HEK293 (cell line): Measurements from ENCODE around the gene SLAMF1.

Experiments
- CTCF ChIA-PET: fragments of 350-600 bp; formaldehyde crosslinking; extraction: SDS; loops from one replicate; lab custom pipeline; 2021; ENCODE audit warnings: antibody characterized with exemption; lab: Yijun Ruan, JAX
- POLR2A ChIA-PET: fragments of 300-600 bp; formaldehyde crosslinking; extraction: SDS; loops from one replicate; lab custom pipeline; 2020; ENCODE audit warnings: antibody characterized with exemption, inconsistent platforms; lab: Yijun Ruan, JAX
- H3K27ac ChIP-seq: fragments of 200-500 bp; sonication (Bioruptor generic); 2 replicates; pipeline ENCODE4 v1.5.1; 2014; ENCODE audit warnings: low read depth, low read length, control low read depth, inconsistent platforms; ENCODE audit errors: extremely low read depth
- H3K36me3 ChIP-seq, 2 experiments: fragments of 200-500 bp in 1 of 2; sonication (Bioruptor generic) in 1 of 2; 1 replicate in 1 of 2; 2 replicates in 1 of 2; pipeline ENCODE4 v1.5.1; 2014 to 2017; ENCODE audit warnings: inconsistent platforms in 2 of 2, low read length in 2 of 2; ENCODE audit not compliant: control insufficient read depth in 2 of 2, insufficient read depth in 1 of 2
- H3K4me1 ChIP-seq: fragments of 200-500 bp; sonication (Bioruptor generic); 2 replicates; pipeline ENCODE4 v1.5.1; 2014; ENCODE audit warnings: mild to moderate bottlenecking, low read length, inconsistent platforms; ENCODE audit not compliant: control insufficient read depth, insufficient read depth
- H3K4me3 ChIP-seq: 2 replicates; pipeline ENCODE4 v1.5.1; 2011; ENCODE audit warnings: low read depth, mild to moderate bottlenecking, control low read depth, low read length, moderate library complexity
- H3K9me3 ChIP-seq: fragments of 200-500 bp; sonication (Bioruptor generic); 2 replicates; pipeline ENCODE4 v1.5.1; 2014; ENCODE audit warnings: low read depth, low read length, inconsistent platforms; ENCODE audit not compliant: control insufficient read depth, insufficient read depth
- BCL11A ChIP-seq: fragments of 450-650 bp; formaldehyde crosslinking; IDR thresholded peaks from 2 replicates; pipeline ENCODE4 v1.5.1; 2016; ENCODE audit warnings: low read depth, missing biosample characterization, missing genetic modification characterization
- BCL11B ChIP-seq: fragments of 450-650 bp; formaldehyde crosslinking; IDR thresholded peaks from 2 replicates; pipeline ENCODE4 v1.5.1; 2016; ENCODE audit warnings: low read depth, missing biosample characterization, missing genetic modification characterization
- HOXC10 ChIP-seq: sonication (generic); formaldehyde crosslinking; IDR thresholded peaks from 2 replicates; pipeline ENCODE4 v1.8.1; 2023; ENCODE audit warnings: mild to moderate bottlenecking, missing genetic modification reagents
- IKZF3 ChIP-seq: fragments of 450-650 bp; IDR thresholded peaks from 2 replicates; pipeline ENCODE4 v1.5.0; 2018; ENCODE audit warnings: missing biosample characterization, mild to moderate bottlenecking, missing genetic modification characterization, moderate library complexity
- KLF16 ChIP-seq: fragments of 450-650 bp; formaldehyde crosslinking; IDR thresholded peaks from 2 replicates; pipeline ENCODE4 v1.5.1; 2017; ENCODE audit warnings: missing biosample characterization, missing genetic modification characterization
- MEIS1 ChIP-seq: sonication (generic); formaldehyde crosslinking; IDR thresholded peaks from 2 replicates; pipeline ENCODE4 v1.8.1; 2022; ENCODE audit warnings: missing genetic modification reagents, mild to moderate bottlenecking, borderline replicate concordance
- OVOL3 ChIP-seq: fragments of 450-650 bp; formaldehyde crosslinking; IDR thresholded peaks from 2 replicates; pipeline ENCODE4 v1.5.1; 2016; ENCODE audit warnings: missing biosample characterization, missing genetic modification characterization
- PRDM1 ChIP-seq: fragments of 450-650 bp; formaldehyde crosslinking; IDR thresholded peaks from 2 replicates; pipeline ENCODE4; 2016; ENCODE audit warnings: missing biosample characterization, missing genetic modification characterization
- ZBTB21 ChIP-seq: fragments of 450-650 bp; formaldehyde crosslinking; IDR thresholded peaks from 2 replicates; pipeline ENCODE4 v1.5.1; 2017; ENCODE audit warnings: missing biosample characterization, missing genetic modification characterization
- ZBTB26 ChIP-seq: fragments of 450-650 bp; formaldehyde crosslinking; optimal IDR thresholded peaks from 2 replicates; pipeline ENCODE3; 2016; ENCODE audit warnings: missing biosample characterization, mild to moderate bottlenecking, missing genetic modification characterization
- ZFHX2 ChIP-seq: fragments of 450-650 bp; formaldehyde crosslinking; conservative IDR thresholded peaks from 2 replicates; pipeline ENCODE4 v1.5.1; 2016; ENCODE audit warnings: missing biosample characterization, missing genetic modification characterization
- ZFP41 ChIP-seq: fragments of 450-650 bp; formaldehyde crosslinking; IDR thresholded peaks from 2 replicates; pipeline ENCODE4 v1.5.1; 2016; ENCODE audit warnings: missing biosample characterization, missing genetic modification characterization, borderline replicate concordance
- ZNF169 ChIP-seq: fragments of 450-650 bp; formaldehyde crosslinking; IDR thresholded peaks from 2 replicates; pipeline ENCODE4 v1.5.1; 2016; ENCODE audit warnings: missing biosample characterization, missing genetic modification characterization
- ZNF184 ChIP-seq: fragments of 450-650 bp; IDR thresholded peaks from 2 replicates; pipeline ENCODE4 v1.5.1; 2018; ENCODE audit warnings: missing biosample characterization, mild to moderate bottlenecking, missing genetic modification characterization
- ZNF19 ChIP-seq: fragments of 450-650 bp; formaldehyde crosslinking; IDR thresholded peaks from 2 replicates; pipeline ENCODE4; 2016; ENCODE audit warnings: missing biosample characterization, missing genetic modification characterization, low read depth
- ZNF23 ChIP-seq: fragments of 450-650 bp; formaldehyde crosslinking; IDR thresholded peaks from 2 replicates; pipeline ENCODE4 v1.5.1; 2016; ENCODE audit warnings: missing biosample characterization, missing genetic modification characterization, borderline replicate concordance
- ZNF248 ChIP-seq: fragments of 450-650 bp; formaldehyde crosslinking; IDR thresholded peaks from 2 replicates; pipeline ENCODE4 v1.5.1; 2017; ENCODE audit warnings: missing biosample characterization, missing genetic modification characterization
- ZNF501 ChIP-seq: fragments of 450-650 bp; formaldehyde crosslinking; IDR thresholded peaks from 2 replicates; pipeline ENCODE4 v1.5.1; 2016; ENCODE audit warnings: missing biosample characterization, missing genetic modification characterization
- ZNF558 ChIP-seq: fragments of 450-650 bp; formaldehyde crosslinking; IDR thresholded peaks from 2 replicates; pipeline ENCODE4 v1.5.1; 2016; ENCODE audit warnings: missing biosample characterization, missing genetic modification characterization
- ZNF561 ChIP-seq: fragments of 450-650 bp; IDR thresholded peaks from 2 replicates; pipeline ENCODE4 v1.5.1; 2018; ENCODE audit warnings: missing biosample characterization, missing genetic modification characterization, borderline replicate concordance
- ZNF596 ChIP-seq: fragments of 450-650 bp; IDR thresholded peaks from 2 replicates; pipeline ENCODE4 v1.5.0; 2018; ENCODE audit warnings: missing biosample characterization, mild to moderate bottlenecking, missing genetic modification characterization, moderate library complexity
- ZNF621 ChIP-seq: fragments of 450-650 bp; formaldehyde crosslinking; IDR thresholded peaks from 2 replicates; pipeline ENCODE4 v1.5.1; 2017; ENCODE audit warnings: missing biosample characterization, missing genetic modification characterization
- ZNF670 ChIP-seq: fragments of 450-650 bp; formaldehyde crosslinking; IDR thresholded peaks from 2 replicates; pipeline ENCODE4 v1.5.1; 2016; ENCODE audit warnings: missing biosample characterization, missing genetic modification characterization, low read depth
- ZNF777 ChIP-seq: fragments of 450-650 bp; formaldehyde crosslinking; IDR thresholded peaks from 2 replicates; pipeline ENCODE4 v1.5.1; 2017; ENCODE audit warnings: missing biosample characterization, missing genetic modification characterization, borderline replicate concordance
- ZNF792 ChIP-seq: fragments of 450-650 bp; formaldehyde crosslinking; IDR thresholded peaks from 2 replicates; pipeline ENCODE4 v1.5.1; 2016; ENCODE audit warnings: missing biosample characterization, missing genetic modification characterization
- TF ChIP-seq, protein P1 (sequence below): fragments of 450-650 bp; formaldehyde crosslinking; IDR thresholded peaks from 2 replicates; pipeline ENCODE4 v1.5.1; 2017; ENCODE audit warnings: missing biosample characterization, missing genetic modification characterization
- TF ChIP-seq, protein P2 (sequence below): fragments of 450-650 bp; formaldehyde crosslinking; IDR thresholded peaks from 2 replicates; pipeline ENCODE4 v1.5.1; 2016; ENCODE audit warnings: missing biosample characterization, missing genetic modification characterization, low read depth
- TF ChIP-seq, protein P3 (sequence below): fragments of 450-650 bp; formaldehyde crosslinking; IDR thresholded peaks from 2 replicates; pipeline ENCODE4 v1.5.1; 2016; ENCODE audit warnings: missing biosample characterization, missing genetic modification characterization

The SLAMF1 gene

DNA sequence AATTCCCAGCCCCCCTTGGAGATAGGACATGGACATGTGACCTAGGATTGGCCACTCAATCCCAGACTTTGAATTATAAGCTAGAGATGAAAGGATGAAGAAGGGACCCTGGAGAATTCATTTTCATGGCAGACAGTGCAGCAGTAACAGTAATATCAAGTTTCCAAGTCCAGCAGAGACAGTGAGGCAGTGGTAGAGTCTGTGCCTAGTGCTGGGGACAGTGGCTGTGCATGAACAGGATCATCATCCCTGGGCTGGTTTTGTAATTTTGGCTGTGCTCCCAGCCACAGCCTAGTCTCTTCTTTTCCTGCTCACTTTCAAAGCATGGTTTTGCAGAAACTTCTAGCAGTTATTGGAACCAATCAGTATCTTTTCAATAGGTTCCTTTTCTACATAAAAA lies 37.9 kb downstream of the SLAMF1 start:
- ChIA-PET POLR2A (no interaction called here), CTCF (interaction anchor here (0.6 to 4.1 kb wide), 8 partner anchors 10 to 235 kb away, joined by 3 to 22 read pairs (median 4); no protein-coding TSS in a partner anchor)
- TF ChIP-seq BCL11B (no peak), ZNF501 (tag by site-specific recombination) (no peak), ZNF561 (tag by site-specific recombination) (no peak), BCL11A (tag by site-specific recombination) (no peak), ZNF596 (no peak), ZNF777 (tag by site-specific recombination) (no peak), ZNF792 (tag by site-specific recombination) (no peak), ZNF184 (tag by site-specific recombination) (no peak), ZBTB21 (tag by site-specific recombination) (no peak), HOXC10 (no peak), ZNF621 (tag by site-specific recombination) (no peak)
- TF ChIP-seq, protein P1, sequence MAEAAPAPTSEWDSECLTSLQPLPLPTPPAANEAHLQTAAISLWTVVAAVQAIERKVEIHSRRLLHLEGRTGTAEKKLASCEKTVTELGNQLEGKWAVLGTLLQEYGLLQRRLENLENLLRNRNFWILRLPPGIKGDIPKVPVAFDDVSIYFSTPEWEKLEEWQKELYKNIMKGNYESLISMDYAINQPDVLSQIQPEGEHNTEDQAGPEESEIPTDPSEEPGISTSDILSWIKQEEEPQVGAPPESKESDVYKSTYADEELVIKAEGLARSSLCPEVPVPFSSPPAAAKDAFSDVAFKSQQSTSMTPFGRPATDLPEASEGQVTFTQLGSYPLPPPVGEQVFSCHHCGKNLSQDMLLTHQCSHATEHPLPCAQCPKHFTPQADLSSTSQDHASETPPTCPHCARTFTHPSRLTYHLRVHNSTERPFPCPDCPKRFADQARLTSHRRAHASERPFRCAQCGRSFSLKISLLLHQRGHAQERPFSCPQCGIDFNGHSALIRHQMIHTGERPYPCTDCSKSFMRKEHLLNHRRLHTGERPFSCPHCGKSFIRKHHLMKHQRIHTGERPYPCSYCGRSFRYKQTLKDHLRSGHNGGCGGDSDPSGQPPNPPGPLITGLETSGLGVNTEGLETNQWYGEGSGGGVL: no peak
- H3K27ac ChIP-seq: no peak overlapping the region
- H3K9me3 ChIP-seq: no peaks in the 10 kb centered on the region
- no peaks in the 10 kb centered on the region for H3K36me3 ChIP-seq
- no peak overlapping the region for H3K4me3 ChIP-seq
- no peaks in the 10 kb centered on the region for H3K4me1 ChIP-seq

DNA sequence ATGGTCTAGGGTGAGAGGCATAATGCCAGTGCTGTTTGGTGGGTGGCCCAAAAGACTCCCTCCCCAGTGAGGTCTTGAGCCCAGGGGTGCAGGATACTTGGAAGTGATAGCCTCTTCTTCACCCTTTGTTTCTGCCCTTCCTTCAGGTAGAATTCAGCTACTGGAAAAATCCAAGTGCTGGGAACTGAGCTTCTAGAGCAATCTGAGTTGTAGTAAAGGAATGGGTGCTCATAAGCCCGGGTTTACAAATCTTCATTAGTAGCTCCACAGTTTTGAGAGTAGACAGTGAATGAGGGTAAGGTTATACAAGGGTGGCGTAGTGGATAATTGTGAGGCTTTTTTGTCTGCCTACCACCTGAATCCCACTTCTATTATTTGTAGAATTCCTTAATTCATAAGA lies 38.3 kb downstream of the SLAMF1 start:
- H3K4me1 ChIP-seq: no peaks in the 10 kb centered on the region
- CTCF ChIA-PET: interaction anchor here (1.0 to 4.1 kb wide), 10 partner anchors 11 to 231 kb away, joined by 3 to 22 read pairs (median 3); no protein-coding TSS in a partner anchor

GRCh38 chr1:160608057-160608456 lies 38.8 kb downstream of the SLAMF1 start:
- H3K4me1 ChIP-seq: no peaks in the 10 kb centered on the region
- no peaks in the 10 kb centered on the region for H3K9me3 ChIP-seq
- no peaks in the 10 kb centered on the region for H3K36me3 ChIP-seq
- no peak overlapping the region for H3K27ac ChIP-seq
- POLR2A ChIA-PET: no interaction called here
- no peak overlapping the region for H3K4me3 ChIP-seq
- CTCF ChIA-PET: interaction anchor here (1.0 to 4.1 kb wide), 9 partner anchors 11 to 231 kb away, joined by 3 to 22 read pairs (median 3); no protein-coding TSS in a partner anchor
- TF ChIP-seq ZNF558 (tag by site-specific recombination): no peak
- no peak for TF ChIP-seq PRDM1
- TF ChIP-seq ZFP41 (tag by site-specific recombination): no peak
- no peak for TF ChIP-seq ZNF23 (tag by site-specific recombination)
- TF ChIP-seq ZBTB26 (tag by site-specific recombination): no peak
- TF ChIP-seq ZNF169: no peak
- TF ChIP-seq, protein P2, sequence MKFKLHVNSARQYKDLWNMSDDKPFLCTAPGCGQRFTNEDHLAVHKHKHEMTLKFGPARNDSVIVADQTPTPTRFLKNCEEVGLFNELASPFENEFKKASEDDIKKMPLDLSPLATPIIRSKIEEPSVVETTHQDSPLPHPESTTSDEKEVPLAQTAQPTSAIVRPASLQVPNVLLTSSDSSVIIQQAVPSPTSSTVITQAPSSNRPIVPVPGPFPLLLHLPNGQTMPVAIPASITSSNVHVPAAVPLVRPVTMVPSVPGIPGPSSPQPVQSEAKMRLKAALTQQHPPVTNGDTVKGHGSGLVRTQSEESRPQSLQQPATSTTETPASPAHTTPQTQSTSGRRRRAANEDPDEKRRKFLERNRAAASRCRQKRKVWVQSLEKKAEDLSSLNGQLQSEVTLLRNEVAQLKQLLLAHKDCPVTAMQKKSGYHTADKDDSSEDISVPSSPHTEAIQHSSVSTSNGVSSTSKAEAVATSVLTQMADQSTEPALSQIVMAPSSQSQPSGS (tag by site-specific recombination): no peak
- TF ChIP-seq MEIS1: no peak
- TF ChIP-seq ZNF670: no peak
- TF ChIP-seq OVOL3 (tag by site-specific recombination): no peak
- TF ChIP-seq ZNF248 (tag by site-specific recombination): no peak
- no peak for TF ChIP-seq ZFHX2
- TF ChIP-seq KLF16 (tag by site-specific recombination): no peak
- TF ChIP-seq, protein P3, sequence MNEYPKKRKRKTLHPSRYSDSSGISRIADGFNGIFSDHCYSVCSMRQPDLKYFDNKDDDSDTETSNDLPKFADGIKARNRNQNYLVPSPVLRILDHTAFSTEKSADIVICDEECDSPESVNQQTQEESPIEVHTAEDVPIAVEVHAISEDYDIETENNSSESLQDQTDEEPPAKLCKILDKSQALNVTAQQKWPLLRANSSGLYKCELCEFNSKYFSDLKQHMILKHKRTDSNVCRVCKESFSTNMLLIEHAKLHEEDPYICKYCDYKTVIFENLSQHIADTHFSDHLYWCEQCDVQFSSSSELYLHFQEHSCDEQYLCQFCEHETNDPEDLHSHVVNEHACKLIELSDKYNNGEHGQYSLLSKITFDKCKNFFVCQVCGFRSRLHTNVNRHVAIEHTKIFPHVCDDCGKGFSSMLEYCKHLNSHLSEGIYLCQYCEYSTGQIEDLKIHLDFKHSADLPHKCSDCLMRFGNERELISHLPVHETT (tag by site-specific recombination): no peak
- TF ChIP-seq ZNF19 (tag by site-specific recombination): no peak

More for the DNA sequence above, 38.3 kb downstream of the SLAMF1 start:
- H3K36me3 ChIP-seq: no peaks in the 10 kb centered on the region
- TF ChIP-seq IKZF3 (tag by site-specific recombination): no peak
- H3K9me3 ChIP-seq: no peaks in the 10 kb centered on the region
- POLR2A ChIA-PET: no interaction called here
- no peak overlapping the region for H3K27ac ChIP-seq
- H3K4me3 ChIP-seq: no peak overlapping the region
